ENCODE measurements around the gene MRPL40. TPM values are rescaled to one million over a fixed set of nuclear protein-coding genes. Genes with fewer than 3 reads are reported as not detected.

MRPL40 gene
- total RNA-seq, 3 donors from 2014 or later = 25.3 to 36.0 (median 31.8) TPM

DNA sequence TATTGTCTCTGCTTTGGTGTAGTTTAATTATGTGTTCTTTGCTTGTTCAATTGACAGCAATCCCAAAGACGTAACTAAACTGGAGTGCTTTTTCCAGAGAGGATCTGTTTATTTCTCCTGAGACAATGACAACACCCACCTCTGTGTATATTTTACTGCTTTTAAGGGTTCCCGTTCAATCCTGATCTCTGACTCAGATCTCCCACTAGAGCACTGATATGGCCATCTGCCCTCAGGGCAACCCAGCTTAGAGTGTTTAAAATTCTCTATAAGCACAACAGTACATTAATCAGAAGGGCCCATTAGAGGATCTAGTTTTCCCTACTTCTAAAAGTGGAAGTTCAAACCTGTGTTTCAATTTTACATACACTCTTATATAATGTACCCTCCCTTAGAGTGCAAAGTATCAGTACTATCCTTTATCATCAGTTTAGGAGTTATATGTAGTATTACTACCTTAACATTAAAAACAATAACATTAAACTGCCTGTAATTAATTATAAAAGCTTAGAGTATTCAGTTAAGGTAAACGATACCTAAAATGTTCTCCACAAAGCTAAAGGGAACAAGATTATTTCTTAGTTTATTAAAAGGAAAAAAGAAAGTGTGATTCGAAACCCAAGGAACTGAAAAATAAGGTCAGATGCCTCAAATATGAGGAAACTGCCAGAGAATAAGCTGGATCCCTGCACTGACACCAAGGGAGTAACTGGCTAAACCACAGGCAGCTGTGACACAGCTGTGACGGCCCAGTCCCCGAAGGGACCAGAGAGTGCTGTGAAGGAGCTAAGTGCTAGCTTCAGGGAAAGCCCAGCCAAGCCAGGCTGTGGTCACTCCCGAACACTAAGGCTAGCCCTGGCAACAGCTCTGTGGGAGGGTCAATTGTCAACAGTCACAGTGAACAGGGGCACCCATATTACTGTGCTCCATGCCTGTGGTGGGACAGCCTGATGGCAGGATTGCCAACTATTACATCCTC lies 31.4 kb downstream of the MRPL40 start:
- H3K36me3 ChIP-seq = no peaks in the 10 kb centered on the region
- no peak for TF ChIP-seq POLR2AphosphoS5 (IDR thresholded peaks at IDR 0.05)
- no peak overlapping the region for H3K27ac ChIP-seq

GRCh38 chr22:19464546-19464945 lies 32.2 kb downstream of the MRPL40 start:
- TF ChIP-seq POLR2AphosphoS5 (IDR thresholded peaks at IDR 0.05) = no peak
- TF ChIP-seq, protein P1, sequence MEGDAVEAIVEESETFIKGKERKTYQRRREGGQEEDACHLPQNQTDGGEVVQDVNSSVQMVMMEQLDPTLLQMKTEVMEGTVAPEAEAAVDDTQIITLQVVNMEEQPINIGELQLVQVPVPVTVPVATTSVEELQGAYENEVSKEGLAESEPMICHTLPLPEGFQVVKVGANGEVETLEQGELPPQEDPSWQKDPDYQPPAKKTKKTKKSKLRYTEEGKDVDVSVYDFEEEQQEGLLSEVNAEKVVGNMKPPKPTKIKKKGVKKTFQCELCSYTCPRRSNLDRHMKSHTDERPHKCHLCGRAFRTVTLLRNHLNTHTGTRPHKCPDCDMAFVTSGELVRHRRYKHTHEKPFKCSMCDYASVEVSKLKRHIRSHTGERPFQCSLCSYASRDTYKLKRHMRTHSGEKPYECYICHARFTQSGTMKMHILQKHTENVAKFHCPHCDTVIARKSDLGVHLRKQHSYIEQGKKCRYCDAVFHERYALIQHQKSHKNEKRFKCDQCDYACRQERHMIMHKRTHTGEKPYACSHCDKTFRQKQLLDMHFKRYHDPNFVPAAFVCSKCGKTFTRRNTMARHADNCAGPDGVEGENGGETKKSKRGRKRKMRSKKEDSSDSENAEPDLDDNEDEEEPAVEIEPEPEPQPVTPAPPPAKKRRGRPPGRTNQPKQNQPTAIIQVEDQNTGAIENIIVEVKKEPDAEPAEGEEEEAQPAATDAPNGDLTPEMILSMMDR (IDR thresholded peaks at IDR 0.05) = no peak
- TF ChIP-seq POLR2A (IDR thresholded peaks at IDR 0.05) = no peak
- H3K9me3 ChIP-seq = no peaks in the 10 kb centered on the region
- intact Hi-C loops (cut with DNase I; ENCODE audit: low total_unique reads) = no loop called here
- H3K27me3 ChIP-seq = no peaks in the 10 kb centered on the region
- H3K36me3 ChIP-seq = peaks cover 7% of the 10 kb centered on the region
- DNase-seq (ENCODE audit: low spot score in 2 of 2) = no peak
- no peaks in the 10 kb centered on the region for H3K4me1 ChIP-seq
- no peak overlapping the region for H3K27ac ChIP-seq
- H3K4me3 ChIP-seq = no peak overlapping the region

More for the DNA sequence above, 31.4 kb downstream of the MRPL40 start:
- no peak for DNase-seq (ENCODE audit: low spot score in 2 of 2)
- Histone ChIP-seq H3K27me3 (no peaks in the 10 kb centered on the region), H3K9me3 (no peaks in the 10 kb centered on the region), H3K4me1 (no peaks in the 10 kb centered on the region), H3K4me3 (no peak overlapping the region)
- intact Hi-C loops (cut with DNase I; ENCODE audit: low total_unique reads) = no loop called here

- no peaks in the 10 kb centered on the region for H3K27me3 ChIP-seq
- TF ChIP-seq POLR2A (IDR thresholded peaks at IDR 0.05) (no peak), POLR2AphosphoS5 (IDR thresholded peaks at IDR 0.05) (no peak)
- TF ChIP-seq, protein P1 (IDR thresholded peaks at IDR 0.05) = no peak
- intact Hi-C loops (cut with DNase I; ENCODE audit: low total_unique reads) = no loop called here
- H3K9me3 ChIP-seq = no peaks in the 10 kb centered on the region
- no peak overlapping the region for H3K4me3 ChIP-seq
- peaks cover 7% of the 10 kb centered on the region for H3K36me3 ChIP-seq
- no peak overlapping the region for H3K27ac ChIP-seq
- H3K4me1 ChIP-seq = no peaks in the 10 kb centered on the region
- DNase-seq (ENCODE audit: low spot score in 2 of 2) = no peak
These were observed 32.6 kb downstream of the MRPL40 start for GRCh38 chr22:19464975-19465374.

DNA sequence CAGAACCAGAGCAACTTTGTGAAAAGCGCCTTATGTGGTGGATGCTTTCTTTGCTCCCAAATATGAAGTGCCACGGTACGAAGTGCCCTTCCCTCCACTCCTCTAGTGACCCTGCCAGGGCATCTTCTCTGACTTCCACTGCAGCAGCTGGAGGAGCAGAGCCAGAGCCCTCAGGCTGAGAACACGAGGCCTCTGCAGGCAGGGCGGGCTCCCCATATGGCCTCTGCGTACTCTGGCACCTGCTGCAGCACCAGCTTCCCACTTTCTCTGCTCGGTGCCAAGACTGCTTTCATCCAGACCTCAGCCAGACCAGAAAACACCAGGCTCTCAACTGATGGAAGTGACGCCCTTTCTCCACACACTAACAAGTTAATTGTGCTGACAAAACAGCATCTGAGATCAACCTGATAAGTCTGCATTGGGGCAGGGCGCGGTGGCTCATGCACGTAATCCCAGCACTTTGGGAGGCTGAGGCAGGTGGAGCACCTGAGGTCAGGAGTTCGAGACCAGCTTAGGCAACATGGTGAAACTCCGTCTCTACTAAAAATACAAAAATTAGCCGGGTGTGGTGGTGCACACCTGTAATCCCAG lies 33.9 kb downstream of the MRPL40 start:
- H3K36me3 ChIP-seq = peaks cover 14% of the 10 kb centered on the region
- no peaks in the 10 kb centered on the region for H3K9me3 ChIP-seq
- intact Hi-C loops (cut with DNase I; ENCODE audit: low total_unique reads) = no loop called here
- no peaks in the 10 kb centered on the region for H3K27me3 ChIP-seq
- no peaks in the 10 kb centered on the region for H3K4me1 ChIP-seq
- TF ChIP-seq POLR2A (IDR thresholded peaks at IDR 0.05) (no peak), POLR2AphosphoS5 (IDR thresholded peaks at IDR 0.05) (no peak)
- no peak overlapping the region for H3K27ac ChIP-seq
- no peak overlapping the region for H3K4me3 ChIP-seq
- DNase-seq (ENCODE audit: low spot score in 2 of 2) = no peak

GRCh38 chr22:19466848-19467752 lies 34.8 kb downstream of the MRPL40 start:
- H3K4me1 ChIP-seq = no peaks in the 10 kb centered on the region
- H3K27ac ChIP-seq = no peak overlapping the region
- H3K36me3 ChIP-seq = peaks cover 15% of the 10 kb centered on the region
- no peak for TF ChIP-seq POLR2AphosphoS5 (IDR thresholded peaks at IDR 0.05)
- TF ChIP-seq, protein P1 (IDR thresholded peaks at IDR 0.05) = no peak
- no peak for TF ChIP-seq POLR2A (IDR thresholded peaks at IDR 0.05)
- no peak overlapping the region for H3K4me3 ChIP-seq
- no peak for DNase-seq (ENCODE audit: low spot score in 2 of 2)
- H3K9me3 ChIP-seq = no peaks in the 10 kb centered on the region
- intact Hi-C loops (cut with DNase I; ENCODE audit: low total_unique reads) = no loop called here
- H3K27me3 ChIP-seq = no peaks in the 10 kb centered on the region

Measured in breast epithelium (tissue), 4 donors.